GM18870 (cell line): Measurements from ENCODE around the gene CPEB4.

Experiments
- ATAC-seq: cut with Tn5 transposase; IDR thresholded peaks from one replicate; pipeline ENCODE4 v1.9.1; 2021; ENCODE audit warnings: moderate library complexity; ENCODE audit not compliant: unreplicated experiment

CPEB4 gene

GRCh38 chr5:173911623-173912022 lies 23.5 kb downstream of the CPEB4 start:
- no peak for ATAC-seq

- no peak for ATAC-seq
These were observed 25.7 kb downstream of the CPEB4 start for GRCh38 chr5:173913686-173914321.

DNA sequence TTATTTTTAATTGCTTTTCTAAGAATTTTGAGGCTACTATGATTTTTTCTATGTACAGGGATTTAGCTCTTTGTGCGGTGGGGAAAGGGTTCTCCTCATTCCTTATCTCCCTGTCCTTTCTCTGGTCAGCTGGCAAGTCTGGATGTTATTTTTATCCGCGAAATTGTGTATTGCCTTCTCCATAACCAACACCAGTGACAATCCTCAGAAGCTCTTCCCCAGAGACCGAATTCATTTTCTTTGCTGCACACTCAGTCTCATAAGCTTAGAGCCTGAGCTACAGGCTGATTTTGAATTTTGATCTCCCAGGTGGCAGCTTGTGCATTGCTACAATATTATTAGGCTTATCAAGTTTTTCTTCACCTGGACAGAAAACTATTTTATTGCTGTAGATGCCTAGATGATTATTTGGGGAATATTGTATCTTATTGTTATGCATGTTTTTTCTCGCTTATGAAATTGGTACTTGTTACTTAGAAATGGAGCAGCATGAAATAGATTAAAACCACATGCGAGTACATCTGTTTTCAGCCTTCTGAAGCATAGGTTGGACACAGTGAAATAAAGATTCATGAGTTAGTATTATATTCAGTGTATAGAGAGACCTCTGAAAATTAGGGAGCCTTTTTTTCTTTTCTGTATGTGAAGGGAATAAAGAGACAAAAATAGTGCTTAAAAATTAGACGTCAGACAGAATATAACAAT lies 27.3 kb downstream of the CPEB4 start:
- ATAC-seq: no peak

- ATAC-seq: no peak
These were observed 28.1 kb downstream of the CPEB4 start for GRCh38 chr5:173916233-173916632.

DNA sequence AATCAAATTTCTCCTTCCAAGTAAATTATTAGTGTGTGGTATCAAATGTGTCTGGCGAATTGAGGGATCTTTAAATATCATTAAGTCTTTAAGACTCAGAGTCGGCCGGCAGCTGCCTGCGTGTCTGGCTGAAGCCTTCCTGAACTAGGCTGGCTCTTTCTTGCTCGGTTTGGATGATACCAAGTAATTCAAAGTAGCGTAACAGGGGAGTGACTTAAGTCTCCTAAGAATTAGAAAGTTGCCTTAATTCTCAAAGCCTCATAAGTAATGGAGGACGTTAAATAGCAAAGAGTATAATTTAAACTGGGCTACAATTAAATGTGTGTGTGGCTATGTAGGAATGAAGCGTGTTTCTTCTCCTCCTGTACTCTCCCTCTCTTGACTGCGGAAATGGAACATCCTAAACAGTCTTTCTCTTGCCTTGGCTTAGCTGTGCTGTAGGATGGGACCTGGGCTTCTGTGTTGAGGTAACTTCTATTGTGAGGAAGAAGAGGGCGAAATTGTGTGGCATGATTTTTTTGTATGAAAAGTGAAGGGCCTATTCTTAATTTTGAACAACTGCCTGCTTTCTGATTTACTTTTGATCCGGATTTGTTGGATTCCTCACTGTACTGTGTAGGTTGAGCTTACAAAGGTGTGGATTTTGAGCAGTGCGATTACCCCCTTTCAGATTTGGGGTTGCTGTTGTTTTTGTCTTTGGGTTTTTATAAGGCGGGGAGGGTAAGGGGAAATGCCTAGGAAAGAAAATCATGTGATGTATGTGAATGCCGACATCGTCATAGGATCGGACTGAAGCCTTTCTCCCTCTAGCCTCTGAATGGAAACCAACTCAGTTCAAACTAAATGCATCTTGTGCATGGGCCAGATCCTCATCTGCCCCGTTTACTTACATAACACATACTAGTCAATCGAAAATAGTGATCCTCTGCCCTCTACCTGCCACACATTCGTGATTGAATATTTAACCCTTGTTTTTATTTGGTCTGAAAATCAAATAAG lies 29.9 kb downstream of the CPEB4 start:
- peak; percentile 84 for ATAC-seq

GRCh38 chr5:173919443-173919842 lies 31.3 kb downstream of the CPEB4 start:
- ATAC-seq: no peak

DNA sequence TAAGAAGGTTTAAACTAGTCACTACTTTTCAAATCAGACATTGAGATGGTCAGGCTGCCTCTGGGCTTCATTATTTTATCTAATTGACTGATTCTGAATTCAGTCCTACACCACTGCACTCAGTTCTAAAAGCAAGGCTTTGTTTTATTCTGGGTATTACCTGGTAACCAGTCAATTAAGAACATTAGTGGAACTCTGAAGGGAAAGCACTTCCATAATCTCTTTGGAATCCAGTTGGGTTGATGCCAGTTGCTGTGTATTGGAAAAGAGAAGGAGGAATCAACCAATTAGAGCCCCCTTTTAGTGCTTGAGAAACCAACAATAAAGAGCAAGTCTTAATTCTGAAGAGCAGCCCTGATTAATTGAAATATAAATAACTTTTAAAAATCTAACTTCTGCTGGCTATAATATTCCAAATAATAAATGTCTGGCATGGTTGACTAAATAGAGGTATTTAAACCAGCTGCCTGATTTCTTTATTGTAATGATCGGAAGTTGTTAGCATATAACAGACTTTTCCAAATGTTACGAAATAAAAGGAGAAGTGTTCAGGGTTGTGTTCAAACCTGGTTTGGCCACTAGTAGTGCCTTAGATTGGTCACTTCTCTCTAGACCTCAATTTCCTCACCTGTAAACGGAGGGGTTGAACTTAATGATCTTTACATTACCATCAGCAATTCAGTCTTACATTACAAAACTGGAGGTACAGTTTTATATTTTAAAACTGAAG lies 32.0 kb downstream of the CPEB4 start:
- ATAC-seq: no peak

DNA sequence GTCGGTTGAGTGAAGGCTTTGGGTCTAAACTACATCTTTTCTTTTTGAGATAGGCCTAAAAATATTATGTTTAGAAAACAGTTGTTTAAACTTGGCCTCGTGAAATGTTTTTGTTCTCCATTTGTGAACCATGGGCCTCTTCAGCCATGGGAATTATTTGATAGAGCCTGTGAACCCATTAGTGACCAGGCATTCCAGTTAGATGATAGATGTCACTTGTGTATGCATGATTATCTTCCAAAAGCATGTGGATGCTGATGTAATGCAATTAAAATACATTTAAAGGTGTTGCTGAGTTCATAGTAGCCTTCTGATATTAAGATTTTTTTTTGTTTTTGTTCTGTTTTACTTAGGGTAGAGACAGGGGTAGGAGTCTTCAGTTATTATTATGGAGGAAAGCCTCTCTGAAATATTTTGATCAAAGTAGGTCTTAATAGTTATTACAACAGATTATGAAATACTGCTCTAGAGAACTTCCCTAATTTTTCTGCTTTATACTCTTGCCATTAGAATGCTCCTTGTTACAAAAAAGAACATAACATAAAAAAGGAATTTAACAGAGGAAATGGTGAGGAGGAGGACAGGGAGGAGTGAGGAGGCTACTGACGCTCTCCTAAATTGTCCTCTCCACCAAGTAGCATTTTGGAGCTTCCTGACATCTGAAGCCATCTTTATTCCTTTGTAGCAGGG lies 32.9 kb downstream of the CPEB4 start:
- ATAC-seq: no peak

DNA sequence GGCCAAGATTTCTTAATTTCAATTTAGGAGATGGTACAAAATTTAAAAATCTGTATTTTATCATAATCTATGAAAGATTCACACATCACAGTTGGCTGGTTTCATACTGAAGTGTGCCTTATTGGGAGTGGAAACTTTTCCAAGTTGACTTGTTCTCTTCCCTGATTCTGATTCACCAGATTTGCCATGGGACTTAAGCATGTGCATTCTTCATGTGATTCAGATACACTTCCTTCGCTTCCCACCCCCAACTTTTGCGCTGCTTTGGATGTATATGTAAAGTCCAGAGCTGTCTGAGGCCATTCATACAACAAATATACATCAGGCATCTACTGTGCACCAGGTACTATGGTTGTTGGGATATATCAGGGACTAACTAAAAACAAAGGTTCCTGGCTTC lies 34.4 kb downstream of the CPEB4 start:
- no peak for ATAC-seq

GRCh38 chr5:173923218-173924095 lies 35.3 kb downstream of the CPEB4 start:
- no peak for ATAC-seq

DNA sequence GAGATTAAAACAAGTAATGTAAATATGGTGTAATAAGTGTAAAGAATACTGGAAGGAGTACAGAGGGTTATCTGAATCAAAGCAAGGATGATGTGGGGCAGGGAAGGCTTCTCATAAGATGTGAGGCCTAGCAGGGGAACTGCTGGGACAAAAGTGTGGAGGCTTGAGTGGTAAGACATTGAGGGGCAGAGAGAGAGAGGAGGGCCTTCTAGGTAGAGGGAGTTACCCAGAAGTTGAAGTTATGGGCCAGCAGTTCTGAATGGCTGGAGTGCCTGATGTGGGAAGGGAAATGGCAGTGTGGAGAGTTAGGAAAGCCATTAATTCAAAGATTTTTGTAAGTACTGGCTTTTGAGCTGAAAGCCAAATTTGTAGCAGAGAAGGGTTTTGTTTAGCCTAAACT lies 36.8 kb downstream of the CPEB4 start:
- no peak for ATAC-seq

DNA sequence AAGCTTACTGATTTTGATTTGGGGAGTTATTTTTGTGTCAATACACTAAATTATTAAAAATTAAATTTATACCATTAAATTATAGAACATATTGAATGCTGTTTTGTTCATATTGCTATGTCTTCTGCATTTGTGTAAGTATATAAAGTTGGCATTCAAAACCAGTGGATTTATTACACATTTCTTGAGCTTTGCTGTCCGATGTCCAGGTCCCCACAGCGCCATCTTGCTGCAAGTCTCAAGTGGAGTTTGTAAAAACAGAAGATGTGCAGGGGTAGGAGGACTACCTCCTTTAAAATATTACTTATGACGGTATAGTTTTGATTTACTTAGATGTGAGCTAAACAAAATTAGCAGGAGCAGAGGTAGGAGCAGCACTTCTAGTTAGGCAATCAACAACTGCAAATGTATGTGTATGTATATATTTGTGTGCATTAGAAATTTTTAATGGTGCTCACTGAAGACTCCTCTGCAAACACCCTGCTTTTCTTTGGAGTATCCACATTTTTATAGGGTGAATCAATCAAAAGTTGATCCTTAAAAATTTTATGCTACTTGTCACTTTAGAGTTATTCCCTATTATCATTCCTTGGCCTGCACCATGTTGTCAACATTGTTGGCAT lies 37.4 kb downstream of the CPEB4 start:
- no peak for ATAC-seq

DNA sequence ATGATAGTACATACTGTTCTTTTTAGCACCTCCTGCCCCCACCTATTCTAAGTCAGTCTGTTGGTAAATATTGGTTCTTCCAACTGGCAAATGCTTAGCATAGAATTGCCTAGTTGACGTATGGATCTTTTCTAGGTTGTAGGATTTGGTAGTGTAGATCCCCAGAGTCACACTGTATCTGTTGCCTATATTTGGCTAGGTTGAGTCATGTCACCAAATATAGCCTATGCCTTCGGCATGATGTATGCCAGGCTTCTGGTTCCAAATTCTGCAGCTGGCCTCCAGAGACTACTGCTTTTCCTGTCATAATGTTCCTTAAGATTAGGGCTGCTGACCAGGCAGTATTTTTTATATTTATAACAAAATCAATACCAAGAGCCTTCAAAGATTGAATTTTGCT lies 38.2 kb downstream of the CPEB4 start:
- no peak for ATAC-seq

DNA sequence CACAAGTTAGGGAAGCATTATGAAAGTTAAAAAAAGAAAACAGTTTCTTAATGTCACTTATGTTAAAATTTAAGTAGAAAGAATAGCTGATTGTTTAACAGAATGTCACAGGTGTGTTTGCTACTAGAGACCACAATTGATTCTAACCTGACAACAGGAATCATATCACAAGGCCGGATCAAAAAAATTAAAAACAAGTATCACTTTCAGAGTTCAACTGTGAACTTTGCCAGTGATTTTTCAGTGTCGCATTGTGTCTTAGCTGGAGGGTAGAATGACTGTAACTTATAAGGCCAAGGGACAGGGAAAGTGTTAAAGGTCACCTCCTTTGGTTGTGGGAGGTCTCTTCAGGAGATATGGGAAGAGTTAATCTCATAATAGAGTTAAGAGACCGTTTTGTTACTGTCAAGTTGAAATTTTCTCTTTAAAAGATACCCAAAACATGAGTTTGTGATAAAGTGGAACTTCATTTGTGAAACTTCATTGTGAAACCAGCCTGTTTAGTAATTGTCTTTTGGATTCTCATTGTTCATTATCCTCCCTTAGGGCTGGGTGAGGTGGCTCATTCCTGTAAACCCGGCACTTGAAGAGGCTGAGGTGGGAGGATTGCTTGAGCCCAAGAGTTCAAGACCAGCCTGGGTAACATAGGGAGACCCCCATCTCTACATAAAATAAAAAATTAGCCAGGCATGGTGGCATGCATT lies 40.9 kb downstream of the CPEB4 start:
- ATAC-seq: no peak

DNA sequence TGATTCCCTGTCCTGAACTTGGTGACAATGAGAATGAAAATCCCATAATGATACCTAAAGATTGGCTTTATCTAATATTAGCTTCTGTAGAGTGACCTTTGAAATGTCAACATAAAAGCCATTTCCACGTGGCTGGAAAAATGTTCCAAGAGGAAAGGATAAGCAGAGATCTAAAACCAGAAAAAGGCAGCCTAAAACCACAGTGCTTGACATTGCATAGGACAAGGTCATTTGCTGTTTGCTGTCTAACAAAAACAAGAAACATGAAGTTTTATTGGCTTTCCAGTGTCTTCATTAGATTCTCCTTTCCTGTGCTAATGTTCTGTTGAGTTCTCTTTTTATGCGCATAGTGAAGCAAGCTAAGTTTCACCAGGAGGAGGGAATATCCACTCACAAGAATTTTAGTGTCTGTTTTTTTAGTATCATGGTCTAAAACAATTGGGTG lies 44.6 kb downstream of the CPEB4 start:
- ATAC-seq: no peak

GRCh38 chr5:173933901-173934300 lies 45.8 kb downstream of the CPEB4 start:
- no peak for ATAC-seq

DNA sequence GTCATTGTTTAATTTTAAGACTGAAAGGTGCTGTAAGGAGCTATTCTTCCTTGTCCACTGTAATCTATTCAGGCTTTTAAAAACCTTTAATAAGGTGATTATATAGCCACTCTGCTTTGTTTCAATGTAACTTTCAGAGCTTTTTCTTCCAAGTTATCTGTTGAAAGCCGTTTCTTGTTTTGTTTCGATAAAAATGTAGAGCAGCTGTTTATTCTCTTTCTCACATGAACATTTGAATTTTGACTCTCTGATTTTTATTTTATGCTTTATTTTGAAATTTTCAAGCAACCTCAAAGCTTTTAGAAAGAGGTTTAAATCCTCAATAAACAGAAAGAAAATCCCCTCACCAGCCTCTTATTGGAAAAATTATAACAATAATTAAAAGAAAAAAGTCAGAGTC lies 47.2 kb downstream of the CPEB4 start:
- no peak for ATAC-seq

GRCh38 chr5:173940269-173940668 lies 52.1 kb downstream of the CPEB4 start:
- ATAC-seq: no peak
